Mammary epithelial cell (primary cell): ENCODE data around the gene THAP9.

Experiments used
- EZH2 ChIP-seq: IDR thresholded peaks from 2 replicates; pipeline ENCODE4 v1.6.1; 2012; ENCODE audit warnings: low read length, inconsistent platforms, borderline replicate concordance
- TF ChIP-seq, protein P1 (sequence below), 2 donors: IDR thresholded peaks in 1 of 2; conservative IDR thresholded peaks in 1 of 2; 2 replicates each; pipeline ENCODE4 v1.5.1; 2011 to 2012; ENCODE audit warnings: inconsistent platforms in 2 of 2, low read length in 2 of 2, mild to moderate bottlenecking in 2 of 2, control low read depth in 1 of 2, low read depth in 1 of 2; ENCODE audit not compliant: insufficient read depth in 1 of 2; ENCODE audit errors: extremely low read depth in 1 of 2

- TF ChIP-seq EZH2, result no peak
- TF ChIP-seq, protein P1, sequence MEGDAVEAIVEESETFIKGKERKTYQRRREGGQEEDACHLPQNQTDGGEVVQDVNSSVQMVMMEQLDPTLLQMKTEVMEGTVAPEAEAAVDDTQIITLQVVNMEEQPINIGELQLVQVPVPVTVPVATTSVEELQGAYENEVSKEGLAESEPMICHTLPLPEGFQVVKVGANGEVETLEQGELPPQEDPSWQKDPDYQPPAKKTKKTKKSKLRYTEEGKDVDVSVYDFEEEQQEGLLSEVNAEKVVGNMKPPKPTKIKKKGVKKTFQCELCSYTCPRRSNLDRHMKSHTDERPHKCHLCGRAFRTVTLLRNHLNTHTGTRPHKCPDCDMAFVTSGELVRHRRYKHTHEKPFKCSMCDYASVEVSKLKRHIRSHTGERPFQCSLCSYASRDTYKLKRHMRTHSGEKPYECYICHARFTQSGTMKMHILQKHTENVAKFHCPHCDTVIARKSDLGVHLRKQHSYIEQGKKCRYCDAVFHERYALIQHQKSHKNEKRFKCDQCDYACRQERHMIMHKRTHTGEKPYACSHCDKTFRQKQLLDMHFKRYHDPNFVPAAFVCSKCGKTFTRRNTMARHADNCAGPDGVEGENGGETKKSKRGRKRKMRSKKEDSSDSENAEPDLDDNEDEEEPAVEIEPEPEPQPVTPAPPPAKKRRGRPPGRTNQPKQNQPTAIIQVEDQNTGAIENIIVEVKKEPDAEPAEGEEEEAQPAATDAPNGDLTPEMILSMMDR (conservative IDR thresholded peaks at IDR 0.05 in 1 of 2, IDR thresholded peaks at IDR 0.05 in 1 of 2; ENCODE audit: extremely low read depth in 1 of 2, insufficient read depth in 1 of 2, low read depth in 1 of 2, low read length in 2 of 2), result no peak
Measured at GRCh38 chr4:82903737-82904136, 3.2 kb downstream of the THAP9 start.
